GM18502 (cell line): ENCODE results near the gene PSAP.

ENCODE experiments used
- ATAC-seq: cut with Tn5 transposase; IDR thresholded peaks from one replicate; pipeline ENCODE4 v1.9.1; 2021; ENCODE audit warnings: mild to moderate bottlenecking; ENCODE audit not compliant: unreplicated experiment, poor library complexity

The PSAP gene

GRCh38 chr10:71812016-71812912 is 38.8 kb downstream of the PSAP start:
- ATAC-seq = peak; percentile 59

- no peak for ATAC-seq
These were observed 39.7 kb downstream of the PSAP start for GRCh38 chr10:71811351-71811750.

GRCh38 chr10:71810048-71810750 is 40.9 kb downstream of the PSAP start:
- ATAC-seq = no peak

- no peak for ATAC-seq
These were observed 41.4 kb downstream of the PSAP start for GRCh38 chr10:71809628-71810027.

GRCh38 chr10:71807557-71808510 is 43.2 kb downstream of the PSAP start:
- no peak for ATAC-seq

GRCh38 chr10:71806704-71807556 is 44.1 kb downstream of the PSAP start:
- ATAC-seq = no peak

- ATAC-seq = no peak
These were observed 45.0 kb downstream of the PSAP start for GRCh38 chr10:71805776-71806703.

- ATAC-seq = no peak
These were observed 47.0 kb downstream of the PSAP start for GRCh38 chr10:71804077-71804476.

- no peak for ATAC-seq
These were observed 48.1 kb downstream of the PSAP start for GRCh38 chr10:71802715-71803488.

GRCh38 chr10:71802235-71802634 is 48.8 kb downstream of the PSAP start:
- no peak for ATAC-seq

- ATAC-seq = peak; percentile 82
These were observed 49.7 kb downstream of the PSAP start for GRCh38 chr10:71801361-71801760.

GRCh38 chr10:71799608-71800453 is 51.2 kb downstream of the PSAP start:
- ATAC-seq = no peak

- no peak for ATAC-seq
These were observed 51.9 kb downstream of the PSAP start for GRCh38 chr10:71799112-71799511.

GRCh38 chr10:71798308-71798624 is 52.8 kb downstream of the PSAP start:
- ATAC-seq = no peak

GRCh38 chr10:71797533-71798307 is 53.3 kb downstream of the PSAP start:
- ATAC-seq = no peak

- ATAC-seq = no peak
These were observed 54.2 kb downstream of the PSAP start for GRCh38 chr10:71796749-71797405.
